ENCODE results near the gene RNF44.
A peak's percentile ranks its signal among the peaks of the same experiment; 100 is the strongest.

RNF44 gene

GRCh38 chr5:176550275-176550831 lies 13.2 kb upstream of the RNF44 start:
- DNase-seq: no peak

GRCh38 chr5:176549871-176550270 lies 12.7 kb upstream of the RNF44 start:
- no peak for DNase-seq

GRCh38 chr5:176548967-176549444 lies 11.8 kb upstream of the RNF44 start, which contains the start of gene CDHR2:
Gene CDHR2, plus strand, starts transcription at chr5:176549342. Its CDS starts 16,011 bp downstream, at chr5:176565353.
- DNase-seq: no peak

GRCh38 chr5:176547802-176548201 lies 10.6 kb upstream of the RNF44 start:
- DNase-seq: no peak

GRCh38 chr5:176545737-176546509 lies 8.7 kb upstream of the RNF44 start:
- DNase-seq: no peak

- DNase-seq: no peak
These were observed 8.2 kb upstream of the RNF44 start for GRCh38 chr5:176545388-176545736.

GRCh38 chr5:176543428-176544182 lies 6.4 kb upstream of the RNF44 start:
- DNase-seq: no peak

- DNase-seq: no peak
These were observed 5.6 kb upstream of the RNF44 start for GRCh38 chr5:176542596-176543427.

- no peak for DNase-seq
These were observed 5.0 kb upstream of the RNF44 start for GRCh38 chr5:176542135-176542595.

GRCh38 chr5:176541338-176542134 lies 4.3 kb upstream of the RNF44 start:
- DNase-seq: no peak

GRCh38 chr5:176540956-176541337 lies 3.7 kb upstream of the RNF44 start:
- no peak for DNase-seq

- DNase-seq: no peak
These were observed 3.3 kb upstream of the RNF44 start for GRCh38 chr5:176540476-176540899.

- no peak for DNase-seq
These were observed 1.8 kb upstream of the RNF44 start for GRCh38 chr5:176538989-176539384.

- DNase-seq: no peak
These were observed 1.2 kb upstream of the RNF44 start for GRCh38 chr5:176538230-176538988.

GRCh38 chr5:176537554-176538229 lies 490 bp upstream of the RNF44 start:
- peak; percentile 98 for DNase-seq

- DNase-seq: peak; percentile 48
These were observed 885 bp downstream of the RNF44 start for GRCh38 chr5:176536132-176536901.

- no peak for DNase-seq
These were observed 1.5 kb downstream of the RNF44 start for GRCh38 chr5:176535664-176536131.

- DNase-seq: no peak
These were observed 2.0 kb downstream of the RNF44 start for GRCh38 chr5:176535101-176535663.

- no peak for DNase-seq
These were observed 2.6 kb downstream of the RNF44 start for GRCh38 chr5:176534640-176535039.
